Measurements from ENCODE around the gene APBB2.
"Not testable (repeated sequence)": the region's sequence is repeated elsewhere in the genome, so short reads cannot be mapped to it uniquely, and the experiment has no call there.

APBB2 gene

GRCh38 chr4:40924096-40924792, 290.1 kb downstream of the APBB2 start:
- DNase-seq = peak; percentile 49 to 67

- DNase-seq = no peak
These were observed 290.8 kb downstream of the APBB2 start for GRCh38 chr4:40923316-40924095.

- DNase-seq = not testable (repeated sequence)
These were observed 294.4 kb downstream of the APBB2 start for GRCh38 chr4:40919976-40920375.

GRCh38 chr4:40918330-40918729, 296.0 kb downstream of the APBB2 start:
- peak; percentile 44 to 56 for DNase-seq

- peak in 1 of 2 experiments; percentile 19 for DNase-seq
These were observed 297.5 kb downstream of the APBB2 start for GRCh38 chr4:40916880-40917279.

- DNase-seq = no peak
These were observed 298.2 kb downstream of the APBB2 start for GRCh38 chr4:40916218-40916555.

GRCh38 chr4:40915318-40916217, 298.8 kb downstream of the APBB2 start:
- no peak for DNase-seq

- no peak for DNase-seq
These were observed 301.7 kb downstream of the APBB2 start for GRCh38 chr4:40912460-40913184.

- no peak for DNase-seq
These were observed 303.6 kb downstream of the APBB2 start for GRCh38 chr4:40910706-40911105.

GRCh38 chr4:40909363-40909876, 304.9 kb downstream of the APBB2 start:
- no peak for DNase-seq

- peak; percentile 80 to 87 for DNase-seq
These were observed 305.5 kb downstream of the APBB2 start for GRCh38 chr4:40908702-40909362.

GRCh38 chr4:40908297-40908696, 306.0 kb downstream of the APBB2 start:
- DNase-seq = no peak

GRCh38 chr4:40905414-40905813, 308.9 kb downstream of the APBB2 start:
- no peak for DNase-seq

- not testable (repeated sequence) for DNase-seq
These were observed 313.8 kb downstream of the APBB2 start for GRCh38 chr4:40900531-40900930.

GRCh38 chr4:40897557-40898203, 316.7 kb downstream of the APBB2 start:
- DNase-seq = peak; percentile 29 to 44

- no peak for DNase-seq
These were observed 323.6 kb downstream of the APBB2 start for GRCh38 chr4:40890764-40891163.

- no peak for DNase-seq
These were observed 324.1 kb downstream of the APBB2 start for GRCh38 chr4:40890199-40890598.

GRCh38 chr4:40888933-40889332, 325.4 kb downstream of the APBB2 start:
- DNase-seq = no peak

GRCh38 chr4:40887764-40888131, 326.6 kb downstream of the APBB2 start:
- DNase-seq = no peak

GRCh38 chr4:40886931-40887763, 327.2 kb downstream of the APBB2 start:
- DNase-seq = no peak
